Measurements from ENCODE around the gene SLC35A2.

GRCh38 chrX:48958635-48959094 lies 47.2 kb upstream of the SLC35A2 start:
- TF ChIP-seq POLR2A (IDR thresholded peaks at IDR 0.05) = no peak
- TF ChIP-seq, protein P1, sequence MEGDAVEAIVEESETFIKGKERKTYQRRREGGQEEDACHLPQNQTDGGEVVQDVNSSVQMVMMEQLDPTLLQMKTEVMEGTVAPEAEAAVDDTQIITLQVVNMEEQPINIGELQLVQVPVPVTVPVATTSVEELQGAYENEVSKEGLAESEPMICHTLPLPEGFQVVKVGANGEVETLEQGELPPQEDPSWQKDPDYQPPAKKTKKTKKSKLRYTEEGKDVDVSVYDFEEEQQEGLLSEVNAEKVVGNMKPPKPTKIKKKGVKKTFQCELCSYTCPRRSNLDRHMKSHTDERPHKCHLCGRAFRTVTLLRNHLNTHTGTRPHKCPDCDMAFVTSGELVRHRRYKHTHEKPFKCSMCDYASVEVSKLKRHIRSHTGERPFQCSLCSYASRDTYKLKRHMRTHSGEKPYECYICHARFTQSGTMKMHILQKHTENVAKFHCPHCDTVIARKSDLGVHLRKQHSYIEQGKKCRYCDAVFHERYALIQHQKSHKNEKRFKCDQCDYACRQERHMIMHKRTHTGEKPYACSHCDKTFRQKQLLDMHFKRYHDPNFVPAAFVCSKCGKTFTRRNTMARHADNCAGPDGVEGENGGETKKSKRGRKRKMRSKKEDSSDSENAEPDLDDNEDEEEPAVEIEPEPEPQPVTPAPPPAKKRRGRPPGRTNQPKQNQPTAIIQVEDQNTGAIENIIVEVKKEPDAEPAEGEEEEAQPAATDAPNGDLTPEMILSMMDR (IDR thresholded peaks at IDR 0.05) = no peak

Data from right lobe of liver (tissue), 4 donors.